ENCODE results near the gene RNGTT.
"Not testable (repeated sequence)": the region's sequence is repeated elsewhere in the genome, so short reads cannot be mapped to it uniquely, and the experiment has no call there.

The RNGTT gene

GRCh38 chr6:88864359-88865054 is 98.9 kb downstream of the RNGTT start:
- no peak for DNase-seq (ENCODE audit: low read depth)

- no peak for DNase-seq (ENCODE audit: low read depth)
Measured at GRCh38 chr6:88860310-88860709, 103.1 kb downstream of the RNGTT start.

- DNase-seq (ENCODE audit: low read depth), result no peak
Measured at GRCh38 chr6:88858455-88858854, 105.0 kb downstream of the RNGTT start.

- DNase-seq (ENCODE audit: low read depth), result peak; percentile 55
Measured at GRCh38 chr6:88856566-88856965, 106.9 kb downstream of the RNGTT start.

GRCh38 chr6:88855541-88856147 is 107.8 kb downstream of the RNGTT start:
- peak; percentile 44 for DNase-seq (ENCODE audit: low read depth)

GRCh38 chr6:88852775-88853174 is 110.6 kb downstream of the RNGTT start:
- DNase-seq (ENCODE audit: low read depth), result no peak

GRCh38 chr6:88852000-88852399 is 111.4 kb downstream of the RNGTT start:
- no peak for DNase-seq (ENCODE audit: low read depth)

- DNase-seq (ENCODE audit: low read depth), result no peak
Measured at GRCh38 chr6:88848870-88849269, 114.5 kb downstream of the RNGTT start.

- DNase-seq (ENCODE audit: low read depth), result peak; percentile 85
Measured at GRCh38 chr6:88843040-88843439, 120.4 kb downstream of the RNGTT start.

- DNase-seq (ENCODE audit: low read depth), result no peak
Measured at GRCh38 chr6:88842320-88842719, 121.1 kb downstream of the RNGTT start.

- DNase-seq (ENCODE audit: low read depth), result peak; percentile 3
Measured at GRCh38 chr6:88840796-88841539, 122.5 kb downstream of the RNGTT start.

GRCh38 chr6:88840289-88840688 is 123.1 kb downstream of the RNGTT start:
- DNase-seq (ENCODE audit: low read depth), result no peak

- DNase-seq (ENCODE audit: low read depth), result no peak
Measured at GRCh38 chr6:88839280-88839679, 124.1 kb downstream of the RNGTT start.

GRCh38 chr6:88835210-88835609 is 128.2 kb downstream of the RNGTT start:
- no peak for DNase-seq (ENCODE audit: low read depth)

GRCh38 chr6:88833071-88833470 is 130.3 kb downstream of the RNGTT start:
- not testable (repeated sequence) for DNase-seq (ENCODE audit: low read depth)

GRCh38 chr6:88827599-88827998 is 135.8 kb downstream of the RNGTT start:
- not testable (repeated sequence) for DNase-seq (ENCODE audit: low read depth)

GRCh38 chr6:88825856-88826255 is 137.6 kb downstream of the RNGTT start:
- DNase-seq (ENCODE audit: low read depth), result no peak

GRCh38 chr6:88823998-88824397 is 139.4 kb downstream of the RNGTT start:
- peak; percentile 38 for DNase-seq (ENCODE audit: low read depth)

- no peak for DNase-seq (ENCODE audit: low read depth)
Measured at GRCh38 chr6:88815491-88815890, 147.9 kb downstream of the RNGTT start.

- DNase-seq (ENCODE audit: low read depth), result no peak
Measured at GRCh38 chr6:88814909-88815308, 148.5 kb downstream of the RNGTT start.

- DNase-seq (ENCODE audit: low read depth), result no peak
Measured at GRCh38 chr6:88813045-88813444, 150.4 kb downstream of the RNGTT start.

GRCh38 chr6:88810701-88811100 is 152.7 kb downstream of the RNGTT start:
- DNase-seq (ENCODE audit: low read depth), result no peak

- DNase-seq (ENCODE audit: low read depth), result no peak
Measured at GRCh38 chr6:88810089-88810488, 153.3 kb downstream of the RNGTT start.

Data from fibroblast of gingiva (primary cell).